Activated CD4-positive, alpha-beta T cell treated with anti-CD3 and anti-CD28 coated beads, Interleukin-2, amount 50 U/mL, for 48 hours (primary cell): ENCODE measurements around the gene CORO1C.
"Not testable (repeated sequence)": the region's sequence is repeated elsewhere in the genome, so short reads cannot be mapped to it uniquely, and the experiment has no call there.

Experiments used
- DNase-seq, 2 experiments: peaks; one replicate each; pipeline ENCODE4 v3.0.0-alpha.2; 2020

Gene CORO1C

GRCh38 chr12:108731105-108731865 lies at the start of gene CORO1C:
TSS of gene CORO1C (minus strand) at chr12:108731518. CDS start at chr12:108701318, 30,200 bp downstream.
- DNase-seq: peak; percentile 96

GRCh38 chr12:108779998-108780688 lies 48.8 kb upstream of the CORO1C start:
- DNase-seq: no peak

- DNase-seq: no peak
These were observed 46.7 kb upstream of the CORO1C start for GRCh38 chr12:108778053-108778452.

GRCh38 chr12:108777156-108777555 lies 45.8 kb upstream of the CORO1C start:
- DNase-seq: no peak

- DNase-seq: no peak
These were observed 42.8 kb upstream of the CORO1C start for GRCh38 chr12:108773798-108774788.

- no peak for DNase-seq
These were observed 41.8 kb upstream of the CORO1C start for GRCh38 chr12:108772891-108773797.

- DNase-seq: no peak
These were observed 40.9 kb upstream of the CORO1C start for GRCh38 chr12:108772247-108772646.

GRCh38 chr12:108771835-108772234 lies 40.5 kb upstream of the CORO1C start:
- DNase-seq: not testable (repeated sequence)

GRCh38 chr12:108770963-108771362 lies 39.6 kb upstream of the CORO1C start:
- no peak for DNase-seq

GRCh38 chr12:108770269-108770829 lies 39.0 kb upstream of the CORO1C start:
- DNase-seq: no peak

- peak; percentile 11 to 25 for DNase-seq
These were observed 37.5 kb upstream of the CORO1C start for GRCh38 chr12:108768591-108769500.

- DNase-seq: no peak
These were observed 35.0 kb upstream of the CORO1C start for GRCh38 chr12:108766294-108766693.

- no peak for DNase-seq
These were observed 34.0 kb upstream of the CORO1C start for GRCh38 chr12:108765289-108765764.

- no peak for DNase-seq
These were observed 33.4 kb upstream of the CORO1C start for GRCh38 chr12:108764540-108765288.

GRCh38 chr12:108761226-108761625 lies 29.9 kb upstream of the CORO1C start:
- DNase-seq: no peak

GRCh38 chr12:108759924-108760323 lies 28.6 kb upstream of the CORO1C start:
- no peak for DNase-seq

- no peak for DNase-seq
These were observed 26.5 kb upstream of the CORO1C start for GRCh38 chr12:108757856-108758255.

- DNase-seq: no peak
These were observed 25.1 kb upstream of the CORO1C start for GRCh38 chr12:108756421-108756820.

- DNase-seq: no peak
These were observed 24.2 kb upstream of the CORO1C start for GRCh38 chr12:108755481-108755880.

- DNase-seq: no peak
These were observed 22.7 kb upstream of the CORO1C start for GRCh38 chr12:108753976-108754375.
